Stimulated activated effector memory CD8-positive, alpha-beta T cell treated with anti-CD3 and anti-CD28 coated beads, Interleukin-12 subunit alpha, Interleukin-12 subunit beta, amount 100 ng/mL, for 72 hours (primary cell): Measurements from ENCODE around the gene SPPL3.

Source experiments
- ATAC-seq: fragments of 150-1000 bp; cut with Tn5 transposase; 2 replicates; pipeline ENCODE4 v1.10.0; 2021
- DNase-seq, 2 donors: peaks; one replicate each; pipeline ENCODE4 v3.0.0; 2021 to 2022; ENCODE audit warnings: low spot score in 2 of 2
- H3K27ac Mint-ChIP-seq: one replicate; pipeline ENCODE4 v1.8.0; 2022; ENCODE audit warnings: mild to moderate bottlenecking, mixed read lengths
- H3K36me3 Mint-ChIP-seq: one replicate; pipeline ENCODE4 v1.8.0; 2022; ENCODE audit warnings: mild to moderate bottlenecking, mixed read lengths
- H3K4me1 Mint-ChIP-seq: one replicate; pipeline ENCODE4 v1.8.0; 2022; ENCODE audit warnings: mixed read lengths
- H3K4me3 Mint-ChIP-seq: one replicate; pipeline ENCODE4 v1.8.0; 2022; ENCODE audit warnings: mild to moderate bottlenecking, mixed read lengths
- H3K9me3 Mint-ChIP-seq: one replicate; pipeline ENCODE4 v1.8.0; 2022; ENCODE audit warnings: mixed read lengths

Gene SPPL3

DNA sequence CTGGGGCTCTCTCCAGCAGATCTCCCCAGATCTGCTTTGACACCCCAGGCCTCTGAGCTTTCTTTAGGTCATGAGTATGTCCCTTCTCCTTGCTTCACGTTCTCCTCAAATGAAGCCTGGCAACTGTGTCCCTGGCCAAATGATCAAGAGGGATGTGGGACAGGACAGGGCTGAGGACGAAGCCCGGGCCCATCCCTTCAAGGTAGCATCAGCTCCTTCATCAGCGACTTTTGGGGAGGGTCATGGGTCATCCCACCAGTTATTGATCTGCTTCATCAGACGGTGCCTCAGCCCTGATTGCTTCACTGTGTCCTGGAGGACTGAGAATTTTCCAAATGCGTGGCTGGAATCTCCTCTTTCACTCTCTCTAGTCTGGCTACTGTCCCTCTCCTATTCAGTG is 146.2 kb downstream of the SPPL3 start:
- DNase-seq, result no peak
- H3K36me3 Mint-ChIP-seq, result peaks cover 23% of the 10 kb centered on the region
- ATAC-seq, result no peak
- H3K27ac Mint-ChIP-seq, result no peak overlapping the region
- no peaks in the 10 kb centered on the region for H3K9me3 Mint-ChIP-seq
- no peak overlapping the region for H3K4me3 Mint-ChIP-seq
- peaks cover 4% of the 10 kb centered on the region for H3K4me1 Mint-ChIP-seq

DNA sequence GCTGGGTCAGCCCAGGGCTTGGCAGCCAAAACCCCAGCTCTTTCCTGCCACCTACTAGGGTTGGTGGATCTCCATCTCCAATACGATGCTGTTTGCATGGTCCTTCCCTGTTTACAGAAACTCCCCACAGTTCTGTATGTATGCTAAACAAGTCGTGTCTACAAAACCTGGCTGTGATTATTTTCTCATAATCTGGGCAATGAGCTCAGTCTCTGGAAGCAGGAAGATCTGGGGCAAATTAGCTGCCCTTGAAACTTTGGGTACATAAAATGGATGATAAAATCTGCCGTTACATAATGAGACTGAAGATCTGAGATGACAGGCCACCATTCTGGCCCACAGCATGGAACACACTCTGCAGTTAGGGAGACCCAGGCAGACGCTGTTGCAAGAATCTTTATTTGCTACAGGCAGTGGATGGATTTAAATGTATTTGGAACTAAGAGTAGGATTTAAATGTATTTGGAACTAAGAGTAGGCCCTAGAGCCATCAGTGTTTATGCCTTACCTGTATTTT is 146.9 kb downstream of the SPPL3 start:
- Mint-ChIP-seq H3K4me3 (no peak overlapping the region), H3K27ac (no peak overlapping the region), H3K9me3 (no peaks in the 10 kb centered on the region), H3K36me3 (peaks cover 16% of the 10 kb centered on the region), H3K4me1 (peaks cover 4% of the 10 kb centered on the region)
- no peak for ATAC-seq
- DNase-seq, result no peak

DNA sequence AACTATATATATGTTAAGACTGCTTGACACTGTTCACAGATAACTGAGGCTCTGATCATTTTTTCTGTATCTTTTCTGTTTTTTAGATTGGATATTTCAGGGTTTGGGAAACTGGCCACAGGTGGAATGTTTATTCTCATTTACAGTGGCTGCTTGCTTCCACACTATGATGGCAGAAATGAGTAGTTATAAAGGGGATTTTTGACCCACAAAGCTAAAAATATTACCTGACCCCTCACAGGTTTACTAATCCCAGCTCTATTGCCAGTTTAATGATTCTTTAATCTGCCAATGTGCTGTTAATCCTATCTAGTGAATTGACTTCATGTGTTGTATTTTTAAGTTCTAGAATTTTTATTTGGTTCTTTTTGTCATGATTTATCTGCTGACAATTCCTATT is 148.9 kb downstream of the SPPL3 start:
- ATAC-seq (no peak), DNase-seq (no peak)
- H3K4me1 Mint-ChIP-seq, result peaks cover 4% of the 10 kb centered on the region
- H3K9me3 Mint-ChIP-seq, result no peaks in the 10 kb centered on the region
- H3K4me3 Mint-ChIP-seq, result no peak overlapping the region
- no peaks in the 10 kb centered on the region for H3K36me3 Mint-ChIP-seq
- H3K27ac Mint-ChIP-seq, result no peak overlapping the region

DNA sequence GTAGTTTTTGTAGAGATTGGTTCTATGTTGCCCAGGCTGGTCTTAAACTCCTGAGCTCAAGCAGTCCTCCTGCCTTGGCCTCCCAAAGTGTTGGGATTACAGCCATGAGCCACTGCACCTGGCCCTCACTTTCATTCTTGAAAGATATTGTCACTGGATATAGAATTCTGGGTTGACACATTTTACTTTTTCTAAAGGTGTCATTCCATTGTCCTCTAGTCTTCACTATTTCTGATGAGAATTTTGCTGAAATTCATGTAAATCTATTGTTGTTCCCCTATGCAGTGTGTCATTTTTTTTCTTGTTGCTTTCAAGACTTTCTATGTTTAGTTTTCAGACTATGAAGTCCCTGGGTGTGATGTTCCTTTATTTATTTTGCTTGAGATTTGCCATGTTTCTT is 149.4 kb downstream of the SPPL3 start:
- H3K4me1 Mint-ChIP-seq, result peaks cover 4% of the 10 kb centered on the region

DNA sequence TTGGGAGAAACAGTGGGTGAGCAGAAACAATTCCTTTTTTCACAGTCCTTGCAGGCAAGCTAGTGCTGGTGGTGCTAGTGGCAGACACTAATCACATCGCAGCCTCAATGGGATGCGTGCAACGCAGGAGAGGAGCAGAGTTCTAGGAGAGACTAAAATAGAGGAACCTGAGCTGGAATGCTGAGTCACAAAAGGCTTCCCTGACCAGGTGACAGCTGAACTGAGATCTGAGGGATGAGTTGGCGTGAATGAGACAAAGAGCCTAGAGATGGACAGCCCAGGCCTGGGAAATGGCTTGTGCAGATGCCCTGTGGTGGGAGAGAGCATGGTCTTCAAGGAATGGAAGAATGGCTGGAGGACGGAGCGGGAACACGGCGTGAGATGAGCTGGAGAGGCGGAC is 152.8 kb downstream of the SPPL3 start:
- Mint-ChIP-seq H3K4me1 (peaks cover 11% of the 10 kb centered on the region), H3K9me3 (no peaks in the 10 kb centered on the region), H3K27ac (no peak overlapping the region), H3K36me3 (no peaks in the 10 kb centered on the region), H3K4me3 (no peak overlapping the region)
- DNase-seq (no peak), ATAC-seq (no peak)

More for the DNA sequence above, 149.4 kb downstream of the SPPL3 start:
- H3K9me3 Mint-ChIP-seq, result no peaks in the 10 kb centered on the region
- ATAC-seq (no peak), DNase-seq (no peak)
- H3K27ac Mint-ChIP-seq, result no peak overlapping the region
- no peak overlapping the region for H3K4me3 Mint-ChIP-seq
- no peaks in the 10 kb centered on the region for H3K36me3 Mint-ChIP-seq

DNA sequence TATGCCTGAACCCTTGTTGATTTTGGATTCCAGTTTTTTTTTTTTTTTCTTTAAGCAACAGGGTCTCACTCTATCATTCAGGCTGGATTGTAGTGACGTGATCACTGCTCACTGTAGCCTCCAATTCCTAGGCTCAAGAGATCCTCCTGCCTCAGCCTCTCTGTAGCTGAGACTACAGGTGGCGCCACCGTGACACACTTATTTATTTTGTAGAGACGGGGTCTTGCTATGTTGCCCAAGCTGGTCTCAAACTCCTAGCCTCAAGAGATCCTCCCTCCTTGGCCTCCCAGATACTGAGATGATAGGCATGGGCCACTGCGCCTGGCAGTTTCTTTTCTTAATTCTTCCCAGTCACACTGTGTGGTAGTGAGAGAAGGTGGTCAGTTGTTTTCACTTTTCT is 153.4 kb downstream of the SPPL3 start:
- H3K4me3 Mint-ChIP-seq, result no peak overlapping the region
- no peaks in the 10 kb centered on the region for H3K36me3 Mint-ChIP-seq
- H3K4me1 Mint-ChIP-seq, result peaks cover 11% of the 10 kb centered on the region
- DNase-seq, result no peak
- no peak overlapping the region for H3K27ac Mint-ChIP-seq
- no peak for ATAC-seq
- H3K9me3 Mint-ChIP-seq, result no peaks in the 10 kb centered on the region

DNA sequence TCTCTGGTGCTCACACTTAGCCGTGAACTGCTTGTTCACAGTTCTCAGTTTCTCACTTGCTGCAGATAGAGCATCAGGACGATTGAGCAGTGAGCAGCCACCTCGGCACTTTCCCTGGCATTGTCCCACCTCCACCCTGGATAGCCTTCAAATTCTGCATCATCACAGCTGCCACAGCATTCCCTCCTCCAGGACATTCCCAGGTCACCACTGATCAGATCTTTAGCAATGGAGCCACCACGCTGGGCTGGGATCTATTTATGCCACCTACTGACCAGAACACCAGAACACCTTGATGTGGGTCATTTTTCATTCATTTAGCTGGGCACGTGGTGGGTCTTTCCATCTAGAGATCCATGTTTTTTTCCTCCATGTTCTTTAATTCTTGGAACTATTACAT is 154.9 kb downstream of the SPPL3 start:
- DNase-seq (no peak), ATAC-seq (no peak)
- H3K4me3 Mint-ChIP-seq, result no peak overlapping the region
- H3K27ac Mint-ChIP-seq, result no peak overlapping the region
- no peaks in the 10 kb centered on the region for H3K36me3 Mint-ChIP-seq
- H3K9me3 Mint-ChIP-seq, result no peaks in the 10 kb centered on the region
- peaks cover 11% of the 10 kb centered on the region for H3K4me1 Mint-ChIP-seq

DNA sequence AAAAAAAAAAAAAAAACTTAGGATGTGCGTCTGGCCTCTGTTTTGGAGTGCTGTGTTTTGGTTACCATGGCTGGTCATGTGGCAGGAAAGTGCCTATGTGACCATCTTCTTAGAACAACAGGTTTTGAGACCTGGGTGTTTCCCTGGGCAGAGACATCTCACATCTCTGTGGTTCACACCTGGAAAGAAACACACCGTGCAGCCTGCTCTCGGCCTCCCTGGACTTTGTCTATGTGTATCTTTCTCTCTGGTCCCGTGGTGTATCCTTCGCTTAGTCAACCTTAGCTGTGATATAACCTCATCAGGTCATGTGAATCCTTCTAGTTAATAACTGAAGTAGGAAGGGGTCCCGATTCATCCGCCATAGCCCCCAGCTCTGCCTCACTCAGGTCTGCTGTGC is 155.9 kb downstream of the SPPL3 start:
- DNase-seq (no peak), ATAC-seq (no peak)
- Mint-ChIP-seq H3K4me3 (no peak overlapping the region), H3K9me3 (no peaks in the 10 kb centered on the region), H3K4me1 (peaks cover 7% of the 10 kb centered on the region), H3K27ac (no peak overlapping the region), H3K36me3 (no peaks in the 10 kb centered on the region)

DNA sequence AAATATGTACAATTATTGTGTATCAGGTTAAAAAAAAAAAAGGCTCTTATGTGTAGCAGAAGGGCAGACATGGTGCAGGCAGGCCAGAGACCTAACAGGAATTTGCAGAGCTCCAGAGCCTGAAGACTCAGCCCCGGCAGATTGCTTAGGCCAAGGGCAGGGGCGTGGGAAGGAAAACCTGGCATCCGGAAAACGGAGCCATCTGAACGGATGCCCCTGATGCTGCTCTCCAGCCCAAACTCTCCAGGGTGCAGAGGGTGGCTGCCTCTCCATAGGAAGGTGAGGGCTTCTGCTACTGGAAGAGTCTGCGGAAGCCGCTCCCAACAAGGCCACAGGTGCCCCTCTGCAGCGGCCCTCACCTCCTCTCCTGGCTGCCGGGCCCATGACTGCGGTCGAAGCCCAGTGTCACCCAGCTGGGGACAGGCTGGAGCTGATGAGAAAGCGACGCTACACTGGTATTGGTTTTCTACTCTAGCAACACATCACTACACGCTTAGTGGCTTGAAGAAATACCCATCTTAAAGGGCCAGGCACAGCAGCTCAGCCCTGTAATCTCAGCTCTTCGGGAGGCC is 159.2 kb downstream of the SPPL3 start:
- no peak overlapping the region for H3K4me3 Mint-ChIP-seq
- no peak overlapping the region for H3K27ac Mint-ChIP-seq
- no peak for DNase-seq
- peaks cover 7% of the 10 kb centered on the region for H3K4me1 Mint-ChIP-seq
- no peaks in the 10 kb centered on the region for H3K9me3 Mint-ChIP-seq
- no peaks in the 10 kb centered on the region for H3K36me3 Mint-ChIP-seq
- no peak for ATAC-seq

DNA sequence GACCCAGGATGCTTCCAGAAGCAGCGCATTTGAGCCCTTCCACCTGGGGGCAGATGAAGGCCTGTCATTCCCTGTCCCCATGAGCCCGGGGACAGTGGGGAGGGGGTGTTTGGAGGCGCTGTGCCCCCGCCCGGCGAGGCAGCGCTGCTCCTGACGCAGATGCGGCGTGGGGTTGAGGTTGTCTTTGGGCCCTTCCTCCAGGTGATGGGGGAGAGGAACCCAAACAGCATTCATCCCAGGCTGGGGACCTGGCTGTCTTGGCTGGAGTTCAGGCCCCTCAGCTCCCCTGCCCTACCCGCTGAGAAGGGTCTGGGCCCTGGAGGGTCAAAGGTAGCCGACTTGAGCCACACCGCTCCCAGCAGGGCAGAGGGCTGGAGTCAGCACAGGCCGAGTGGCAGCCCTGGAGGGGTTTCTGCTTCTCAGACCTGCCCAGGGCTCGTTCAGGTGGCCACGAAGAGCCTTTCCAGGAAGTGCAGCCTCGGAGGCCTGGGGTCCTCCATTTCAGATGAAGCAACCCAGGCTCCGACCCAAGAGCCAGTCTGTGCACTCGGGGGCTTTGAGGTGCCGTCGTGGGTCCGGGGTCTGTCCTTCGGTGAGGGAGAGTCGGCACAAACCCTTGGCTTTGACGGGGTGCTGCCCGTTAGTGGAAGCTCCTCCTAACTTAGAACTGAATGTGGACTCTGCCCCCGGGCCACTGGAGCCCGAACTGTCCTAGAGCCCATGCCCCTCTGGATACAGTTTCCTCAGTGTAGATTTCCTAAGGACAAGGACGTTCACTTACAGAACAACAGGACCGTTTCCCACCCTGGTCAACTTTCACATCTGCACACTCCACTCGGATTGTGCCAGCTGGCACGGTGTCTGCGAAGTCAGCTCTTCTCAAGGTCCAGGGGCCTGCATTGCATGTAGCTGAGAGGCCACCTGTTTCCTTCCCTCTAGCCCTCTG is 162.4 kb downstream of the SPPL3 start:
- no peak for ATAC-seq
- H3K4me1 Mint-ChIP-seq, result no peaks in the 10 kb centered on the region
- no peaks in the 10 kb centered on the region for H3K36me3 Mint-ChIP-seq
- no peaks in the 10 kb centered on the region for H3K9me3 Mint-ChIP-seq
- H3K4me3 Mint-ChIP-seq, result no peak overlapping the region
- DNase-seq, result no peak
- H3K27ac Mint-ChIP-seq, result no peak overlapping the region

DNA sequence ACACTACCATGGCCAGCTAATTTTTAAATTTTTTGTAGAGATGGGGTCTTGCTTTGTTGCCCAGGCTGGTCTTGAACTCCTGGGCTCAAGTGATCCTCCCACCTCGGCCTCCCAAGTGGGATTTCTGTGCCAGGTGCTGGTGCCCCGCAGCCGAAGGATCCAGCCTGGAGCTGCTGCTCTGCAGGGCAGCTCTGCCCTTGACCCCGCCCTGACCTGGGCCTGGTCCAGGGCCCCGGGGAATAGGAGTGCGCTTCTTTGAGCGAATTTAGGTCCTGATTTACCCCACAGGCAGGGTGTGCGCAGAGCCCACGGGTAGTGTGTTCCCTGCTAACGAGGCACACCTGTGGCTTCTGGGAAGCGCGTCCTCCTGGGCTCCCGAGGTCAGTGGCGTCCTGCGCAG is 163.3 kb downstream of the SPPL3 start:
- Mint-ChIP-seq H3K36me3 (no peaks in the 10 kb centered on the region), H3K9me3 (no peaks in the 10 kb centered on the region), H3K4me3 (no peak overlapping the region), H3K4me1 (peaks cover 5% of the 10 kb centered on the region), H3K27ac (no peak overlapping the region)
- DNase-seq (no peak), ATAC-seq (no peak)

DNA sequence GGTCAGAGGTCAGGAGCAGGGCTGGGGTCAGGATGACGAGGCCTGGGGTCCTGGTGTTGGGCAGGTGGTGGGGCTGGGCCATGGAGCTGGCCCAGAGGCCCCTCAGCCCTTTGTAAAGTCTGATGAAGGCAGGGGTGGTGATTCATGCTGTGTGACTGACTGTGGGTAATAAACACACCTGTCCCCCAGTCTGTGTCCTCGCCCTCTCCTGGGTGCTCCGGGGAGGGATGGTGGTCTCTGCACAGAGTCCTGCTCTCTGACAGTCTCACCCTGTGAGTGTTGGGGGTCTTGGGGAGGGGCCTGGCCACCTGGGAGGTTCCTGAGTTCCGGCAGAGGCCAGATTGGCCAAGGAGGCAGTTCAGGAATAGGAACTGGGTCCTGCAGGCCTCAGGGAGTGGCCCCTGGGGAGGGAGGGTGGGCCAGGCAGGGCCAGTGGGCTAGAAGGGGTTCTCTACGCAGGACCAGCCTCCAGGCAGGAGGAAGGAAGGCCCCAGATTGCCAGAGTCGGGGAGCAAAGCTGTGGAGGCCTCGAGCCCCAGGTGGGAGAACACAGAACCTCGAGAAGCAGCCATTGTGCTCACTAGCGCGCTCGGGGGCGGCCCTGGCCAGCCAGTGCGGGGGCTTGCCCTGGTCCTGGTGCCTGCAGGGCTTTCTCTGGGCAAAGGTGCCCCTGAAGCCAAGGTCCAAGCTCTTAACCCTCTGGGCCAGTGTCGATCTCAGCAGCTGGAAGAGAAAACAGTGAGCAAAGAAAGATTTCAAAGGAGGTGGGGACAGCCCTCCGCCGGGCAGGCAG is 164.1 kb downstream of the SPPL3 start:
- H3K4me3 Mint-ChIP-seq, result no peak overlapping the region
- peaks cover 5% of the 10 kb centered on the region for H3K4me1 Mint-ChIP-seq
- H3K27ac Mint-ChIP-seq, result no peak overlapping the region
- H3K9me3 Mint-ChIP-seq, result no peaks in the 10 kb centered on the region
- no peak for ATAC-seq
- DNase-seq, result no peak
- no peaks in the 10 kb centered on the region for H3K36me3 Mint-ChIP-seq

DNA sequence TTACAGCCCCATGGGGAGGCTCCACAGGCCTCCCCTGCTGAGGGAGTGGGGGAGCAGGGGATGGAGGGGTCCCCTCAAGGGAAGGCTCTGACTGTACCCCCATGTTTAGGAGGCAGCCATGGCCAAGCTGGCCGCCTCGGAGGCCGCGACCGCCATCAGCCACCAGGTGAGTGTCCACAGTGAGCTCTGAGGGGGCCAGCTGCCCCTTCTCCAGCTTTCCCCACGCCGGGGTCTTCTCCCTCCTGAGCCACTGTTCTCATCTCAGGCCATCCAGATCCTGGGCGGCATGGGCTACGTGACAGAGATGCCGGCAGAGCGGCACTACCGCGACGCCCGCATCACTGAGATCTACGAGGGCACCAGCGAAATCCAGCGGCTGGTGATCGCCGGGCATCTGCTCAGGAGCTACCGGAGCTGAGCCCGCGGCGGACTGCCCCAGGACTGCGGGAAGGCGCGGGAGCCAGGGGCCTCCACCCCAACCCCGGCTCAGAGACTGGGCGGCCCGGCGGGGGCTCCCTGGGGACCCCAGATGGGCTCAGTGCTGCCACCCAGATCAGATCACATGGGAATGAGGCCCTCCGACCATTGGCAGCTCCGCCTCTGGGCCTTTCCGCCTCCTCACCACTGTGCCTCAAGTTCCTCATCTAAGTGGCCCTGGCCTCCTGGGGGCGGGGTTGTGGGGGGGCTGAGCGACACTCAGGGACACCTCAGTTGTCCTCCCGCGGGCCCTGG is 165.0 kb downstream of the SPPL3 start:
- peaks cover 3% of the 10 kb centered on the region for H3K36me3 Mint-ChIP-seq
- no peak overlapping the region for H3K27ac Mint-ChIP-seq
- peaks cover 5% of the 10 kb centered on the region for H3K4me1 Mint-ChIP-seq
- no peak overlapping the region for H3K4me3 Mint-ChIP-seq
- H3K9me3 Mint-ChIP-seq, result no peaks in the 10 kb centered on the region
- no peak for DNase-seq
- no peak for ATAC-seq

DNA sequence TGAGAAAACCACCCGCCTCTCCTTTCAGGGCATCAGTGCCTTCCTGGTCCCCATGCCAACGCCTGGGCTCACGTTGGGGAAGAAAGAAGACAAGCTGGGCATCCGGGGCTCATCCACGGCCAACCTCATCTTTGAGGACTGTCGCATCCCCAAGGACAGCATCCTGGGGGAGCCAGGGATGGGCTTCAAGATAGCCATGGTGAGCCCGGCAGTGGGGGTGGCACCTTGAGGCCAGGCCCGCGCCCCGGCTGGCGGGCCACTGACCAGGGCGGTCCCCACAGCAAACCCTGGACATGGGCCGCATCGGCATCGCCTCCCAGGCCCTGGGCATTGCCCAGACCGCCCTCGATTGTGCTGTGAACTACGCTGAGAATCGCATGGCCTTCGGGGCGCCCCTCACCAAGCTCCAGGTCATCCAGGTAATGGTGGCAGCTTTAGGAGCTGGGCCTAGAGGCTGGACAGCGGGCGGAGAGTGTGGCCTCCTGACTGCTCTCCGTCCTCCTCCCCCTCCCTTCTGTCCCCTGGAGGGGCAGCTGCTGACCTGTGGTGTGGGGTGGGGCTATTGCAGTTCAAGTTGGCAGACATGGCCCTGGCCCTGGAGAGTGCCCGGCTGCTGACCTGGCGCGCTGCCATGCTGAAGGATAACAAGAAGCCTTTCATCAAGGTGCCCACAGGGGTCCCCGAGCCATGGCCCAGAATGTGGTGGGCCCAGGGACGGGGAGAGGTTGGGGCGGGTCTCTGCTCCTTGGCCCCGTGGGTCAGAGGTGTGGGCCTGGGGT is 165.7 kb downstream of the SPPL3 start:
- no peak for ATAC-seq
- H3K4me3 Mint-ChIP-seq, result no peak overlapping the region
- DNase-seq, result no peak

More for the DNA sequence above, 165.7 kb downstream of the SPPL3 start:
- Mint-ChIP-seq H3K36me3 (peaks cover 8% of the 10 kb centered on the region), H3K27ac (no peak overlapping the region), H3K4me1 (peaks cover 5% of the 10 kb centered on the region), H3K9me3 (no peaks in the 10 kb centered on the region)
